NCI-H446 treated with DMSO at 0.1 percent for 48 hours (cell line): ENCODE data around the gene PPP1R1B.
A peak's percentile ranks its signal among the peaks of the same experiment; 100 is the strongest.

Experiments
- DNase-seq: peaks from one replicate; lab custom pipeline; 2025; lab: John Stamatoyannopoulos, UW

Gene PPP1R1B

DNA sequence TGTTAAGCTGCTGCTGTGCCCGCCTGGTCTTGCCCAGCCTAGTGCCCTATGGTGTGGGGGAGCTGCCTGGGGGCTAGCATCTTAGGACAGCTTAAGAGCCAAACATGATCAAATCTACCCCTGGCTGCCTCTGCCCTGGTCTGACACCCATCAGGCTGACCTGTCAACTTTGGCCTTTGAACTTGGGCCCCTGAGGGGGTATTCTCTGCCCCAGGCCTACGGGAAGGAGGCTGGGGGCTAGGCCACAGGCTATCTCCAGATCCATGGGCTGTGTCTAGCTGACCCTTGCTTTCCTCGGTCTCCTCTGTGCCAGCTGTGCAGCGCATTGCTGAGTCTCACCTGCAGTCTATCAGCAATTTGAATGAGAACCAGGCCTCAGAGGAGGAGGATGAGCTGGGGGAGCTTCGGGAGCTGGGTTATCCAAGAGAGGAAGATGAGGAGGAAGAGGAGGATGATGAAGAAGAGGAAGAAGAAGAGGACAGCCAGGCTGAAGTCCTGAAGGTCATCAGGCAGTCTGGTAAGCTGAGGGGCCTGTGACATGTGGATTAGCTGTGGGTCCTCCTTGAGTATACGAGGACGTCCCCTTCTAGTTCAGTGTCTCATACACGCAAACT is 6.9 kb downstream of the PPP1R1B start:
- no peak for DNase-seq

DNA sequence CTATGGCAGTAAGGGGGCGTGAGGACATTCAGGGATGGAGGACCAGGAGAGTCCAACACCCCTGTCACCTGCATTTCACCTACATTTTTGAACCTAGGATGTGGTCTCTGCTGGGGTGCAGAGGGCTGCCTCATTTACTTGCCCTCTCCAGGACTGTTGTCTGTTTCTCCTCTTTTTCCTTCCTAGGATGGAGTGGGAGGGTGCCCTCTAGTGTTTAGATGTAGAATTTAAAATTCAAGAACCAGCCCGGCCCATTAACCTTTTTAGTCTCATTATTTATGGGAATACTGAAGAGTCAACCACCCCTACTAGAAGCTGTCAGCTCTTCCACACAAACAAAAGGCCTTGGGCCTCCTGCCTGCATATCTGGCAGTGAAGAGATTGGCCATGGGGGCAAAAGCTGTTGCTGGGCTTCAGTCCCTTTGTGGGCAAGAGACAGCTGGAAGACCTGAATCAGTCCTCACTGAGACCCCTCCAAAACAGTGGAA is 7.7 kb downstream of the PPP1R1B start:
- no peak for DNase-seq

DNA sequence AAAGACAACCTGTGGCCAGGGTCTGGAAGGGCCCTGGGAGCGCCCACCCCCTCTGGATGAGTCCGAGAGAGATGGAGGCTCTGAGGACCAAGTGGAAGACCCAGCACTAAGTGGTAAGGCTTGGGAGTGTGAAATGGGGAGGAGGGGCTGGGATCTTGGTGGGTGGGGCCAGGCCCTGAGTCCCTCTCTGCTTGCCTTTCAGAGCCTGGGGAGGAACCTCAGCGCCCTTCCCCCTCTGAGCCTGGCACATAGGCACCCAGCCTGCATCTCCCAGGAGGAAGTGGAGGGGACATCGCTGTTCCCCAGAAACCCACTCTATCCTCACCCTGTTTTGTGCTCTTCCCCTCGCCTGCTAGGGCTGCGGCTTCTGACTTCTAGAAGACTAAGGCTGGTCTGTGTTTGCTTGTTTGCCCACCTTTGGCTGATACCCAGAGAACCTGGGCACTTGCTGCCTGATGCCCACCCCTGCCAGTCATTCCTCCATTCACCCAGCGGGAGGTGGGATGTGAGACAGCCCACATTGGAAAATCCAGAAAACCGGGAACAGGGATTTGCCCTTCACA is 8.9 kb downstream of the PPP1R1B start:
- DNase-seq, result no peak

DNA sequence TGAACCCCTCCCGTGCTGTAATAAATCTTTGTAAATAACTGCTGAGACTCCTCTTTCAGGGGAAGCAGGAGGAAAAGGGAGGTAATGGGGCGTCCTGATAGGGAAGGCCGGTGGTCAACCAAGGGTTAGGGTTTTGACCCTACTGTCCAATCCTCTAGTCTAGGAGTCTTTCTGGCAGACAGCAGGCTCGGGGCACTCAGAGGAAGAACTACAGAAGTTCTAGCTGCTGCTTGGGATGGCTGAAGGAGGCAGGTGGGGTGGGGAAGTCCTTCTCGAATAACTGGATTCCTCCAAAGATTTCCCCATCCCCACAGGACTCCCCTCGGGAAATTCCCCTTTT is 9.8 kb downstream of the PPP1R1B start:
- no peak for DNase-seq

DNA sequence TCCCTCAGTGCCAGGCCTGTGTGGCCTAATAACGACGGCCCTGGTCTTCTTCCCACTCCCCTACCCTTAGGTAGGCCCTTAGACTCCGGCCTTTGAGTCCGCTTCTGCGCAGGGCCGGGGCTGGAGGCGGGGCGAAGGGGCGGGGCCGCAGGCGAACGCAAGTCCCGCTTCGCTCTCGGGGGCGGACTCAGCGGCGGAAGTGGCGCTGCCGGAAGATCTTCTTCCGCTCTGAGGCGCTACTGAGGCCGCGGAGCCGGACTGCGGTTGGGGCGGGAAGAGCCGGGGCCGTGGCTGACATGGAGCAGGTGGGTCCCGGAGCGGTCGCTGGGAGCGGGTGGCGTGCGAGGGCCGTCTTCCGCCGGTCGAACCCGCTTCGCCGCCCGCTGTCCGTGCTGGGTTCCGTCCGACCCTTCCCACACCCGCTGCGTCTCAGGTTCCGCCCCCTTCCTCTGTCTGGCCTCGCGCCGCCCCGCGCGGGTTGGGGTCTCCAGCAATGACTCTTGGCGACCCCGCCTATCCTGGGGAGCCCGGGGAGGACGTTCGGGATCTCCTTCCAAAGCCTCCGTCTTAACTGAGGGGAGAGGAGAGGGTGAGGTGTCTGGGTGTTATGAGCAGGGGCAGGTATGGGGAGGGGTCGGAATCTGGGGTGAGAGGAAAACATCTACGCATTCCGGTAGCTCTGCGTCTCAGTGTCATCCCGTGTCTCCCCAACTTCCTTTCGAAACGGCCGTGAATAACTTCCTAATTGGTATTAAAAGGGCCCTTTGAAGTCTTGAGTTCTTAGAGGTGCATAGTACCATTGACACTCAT is 10.4 kb downstream of the PPP1R1B start, which contains the start of gene STARD3:
TSS of gene STARD3 (plus strand) at position 218 of the 810 bp plus-strand sequence. CDS start 16,388 bp downstream, outside the sequence.
- peak; percentile 32 for DNase-seq

DNA sequence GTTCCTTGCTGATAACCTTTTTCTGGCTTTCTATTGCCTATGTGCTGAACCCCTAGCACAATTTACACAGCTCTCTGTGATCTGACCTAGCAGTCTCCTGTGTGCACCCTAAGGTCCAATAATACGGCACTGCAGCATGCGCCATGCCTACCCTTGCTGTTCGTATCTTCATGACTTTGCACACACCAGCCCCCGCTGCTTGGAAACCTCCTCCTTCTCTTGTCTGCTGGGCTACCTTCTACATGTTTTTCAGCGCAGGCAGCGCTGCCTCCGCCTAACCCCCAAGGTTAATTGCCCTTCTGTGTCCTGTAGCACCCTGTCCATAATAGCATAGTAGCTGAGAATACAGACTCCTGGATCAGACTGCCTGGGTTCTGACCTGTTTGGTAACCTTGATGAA is 11.6 kb downstream of the PPP1R1B start:
- no peak for DNase-seq

DNA sequence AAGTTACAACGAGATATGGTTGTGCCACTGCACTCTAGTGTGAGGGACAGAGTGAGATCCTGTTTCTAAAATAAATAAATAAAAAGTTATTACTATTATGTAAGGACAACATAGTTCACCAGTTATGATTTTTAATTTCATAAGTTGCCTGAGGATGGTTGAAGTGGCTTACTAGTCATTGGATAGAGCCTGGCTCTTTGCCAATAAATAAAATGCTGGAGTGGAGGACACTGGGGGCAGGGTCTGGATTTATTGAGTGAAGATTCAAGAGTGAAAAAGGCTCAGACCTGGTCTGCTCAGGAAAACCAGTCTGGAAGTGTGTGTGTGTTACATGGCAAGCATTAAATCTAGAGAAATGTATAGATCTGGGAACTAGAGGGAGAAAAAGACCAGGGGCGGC is 12.3 kb downstream of the PPP1R1B start:
- no peak for DNase-seq

DNA sequence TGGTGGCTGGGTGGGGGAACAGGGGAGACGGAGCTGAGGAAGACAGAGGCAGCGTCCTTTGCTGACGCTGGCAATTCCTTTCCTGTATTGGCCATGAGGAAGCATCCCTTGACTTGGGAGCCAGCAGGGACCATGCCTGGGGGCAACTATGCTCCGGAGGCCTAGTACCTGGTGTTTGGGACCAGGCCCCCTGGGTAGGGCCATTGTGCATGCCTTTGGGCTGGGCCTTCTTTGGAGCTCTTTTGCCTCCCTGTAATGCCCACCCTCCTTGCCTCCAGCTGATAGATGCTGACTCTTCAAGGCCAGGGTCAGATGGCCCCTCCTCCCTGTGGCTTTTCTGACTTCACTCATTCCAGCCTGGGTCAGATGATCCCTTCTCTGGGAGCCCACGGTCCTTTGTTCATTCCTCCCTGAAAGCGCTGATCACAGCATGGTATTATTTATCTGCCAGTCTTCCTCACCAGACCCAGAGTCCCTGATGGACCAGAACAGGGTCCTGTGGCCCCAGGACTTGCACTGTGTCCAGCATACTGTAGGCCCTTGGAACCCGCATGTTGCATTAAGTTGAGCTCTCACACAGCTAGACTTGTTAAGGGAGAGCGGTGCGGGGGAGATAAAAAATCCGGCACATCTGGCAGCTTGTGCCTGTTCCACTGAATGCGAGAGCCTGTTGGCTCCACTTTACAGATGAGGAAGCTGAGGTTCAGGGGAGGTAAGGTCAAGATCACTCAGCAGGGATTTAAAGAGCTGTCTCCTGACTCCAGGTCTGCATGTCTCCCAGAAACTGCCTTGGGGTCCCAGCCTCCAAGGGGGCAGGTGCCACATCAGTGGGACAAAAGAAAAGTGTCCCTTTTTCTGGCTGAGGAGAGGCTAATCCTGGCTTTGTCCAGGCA is 13.1 kb downstream of the PPP1R1B start:
- no peak for DNase-seq

DNA sequence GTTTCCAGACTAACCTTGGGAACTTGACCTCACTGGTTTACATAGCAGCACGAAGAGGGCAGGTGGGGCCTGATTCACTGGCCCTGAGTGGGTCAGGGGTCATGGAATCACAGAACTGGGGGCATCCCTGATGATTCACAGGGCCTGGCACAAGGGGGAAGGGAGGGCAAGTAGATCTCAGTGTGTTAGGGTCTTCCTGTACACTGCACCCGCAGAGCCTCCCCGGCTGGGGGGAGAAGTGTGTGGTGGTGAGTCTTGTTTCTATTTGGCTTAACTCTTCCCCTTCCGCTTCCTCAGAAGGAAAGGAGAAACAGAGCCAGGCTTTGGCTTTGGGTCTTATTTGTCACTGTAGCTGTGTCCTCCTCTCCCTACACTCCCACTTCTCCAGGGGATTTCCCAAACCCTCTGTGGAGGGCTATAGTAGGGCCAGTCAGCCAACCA is 13.9 kb downstream of the PPP1R1B start:
- DNase-seq, result no peak

DNA sequence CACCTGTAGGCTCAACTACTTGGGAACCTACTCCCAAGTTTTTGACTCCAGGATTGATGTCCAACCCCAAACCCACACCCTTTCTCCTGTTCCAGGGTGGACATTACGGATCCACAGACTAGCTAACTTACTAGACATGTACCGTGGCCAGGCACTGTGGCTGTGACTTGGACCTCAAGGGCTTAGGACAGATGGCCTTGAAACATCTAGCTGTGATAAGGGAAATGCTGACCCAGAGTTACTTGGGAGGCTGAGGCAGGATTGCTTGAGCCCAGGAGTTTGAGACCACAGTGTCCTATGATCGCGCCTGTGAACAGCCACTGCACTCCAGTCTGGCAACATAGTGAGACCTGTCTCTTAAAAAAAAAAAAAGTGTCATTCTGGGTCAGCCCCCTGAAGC is 14.3 kb downstream of the PPP1R1B start:
- DNase-seq, result no peak

DNA sequence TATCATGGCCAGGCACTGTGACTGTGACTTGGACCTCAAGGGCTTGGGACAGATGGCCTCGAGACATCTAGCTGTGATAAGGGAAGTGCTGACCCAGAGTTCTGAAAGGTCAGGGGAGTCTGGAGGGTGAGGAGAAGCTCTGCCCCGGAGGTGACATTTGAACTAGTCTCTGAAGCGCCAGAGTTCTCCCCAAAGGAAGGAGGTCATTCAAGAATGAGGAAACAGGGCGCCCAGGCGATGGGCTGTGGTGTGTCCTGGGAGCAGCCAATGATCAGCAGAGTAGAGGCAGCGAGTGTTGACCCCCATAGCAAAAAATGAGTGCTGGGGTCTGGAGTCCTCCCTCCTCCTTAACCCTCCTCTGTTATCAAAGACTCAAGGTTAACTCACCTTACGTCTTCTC is 15.1 kb downstream of the PPP1R1B start:
- DNase-seq, result no peak

DNA sequence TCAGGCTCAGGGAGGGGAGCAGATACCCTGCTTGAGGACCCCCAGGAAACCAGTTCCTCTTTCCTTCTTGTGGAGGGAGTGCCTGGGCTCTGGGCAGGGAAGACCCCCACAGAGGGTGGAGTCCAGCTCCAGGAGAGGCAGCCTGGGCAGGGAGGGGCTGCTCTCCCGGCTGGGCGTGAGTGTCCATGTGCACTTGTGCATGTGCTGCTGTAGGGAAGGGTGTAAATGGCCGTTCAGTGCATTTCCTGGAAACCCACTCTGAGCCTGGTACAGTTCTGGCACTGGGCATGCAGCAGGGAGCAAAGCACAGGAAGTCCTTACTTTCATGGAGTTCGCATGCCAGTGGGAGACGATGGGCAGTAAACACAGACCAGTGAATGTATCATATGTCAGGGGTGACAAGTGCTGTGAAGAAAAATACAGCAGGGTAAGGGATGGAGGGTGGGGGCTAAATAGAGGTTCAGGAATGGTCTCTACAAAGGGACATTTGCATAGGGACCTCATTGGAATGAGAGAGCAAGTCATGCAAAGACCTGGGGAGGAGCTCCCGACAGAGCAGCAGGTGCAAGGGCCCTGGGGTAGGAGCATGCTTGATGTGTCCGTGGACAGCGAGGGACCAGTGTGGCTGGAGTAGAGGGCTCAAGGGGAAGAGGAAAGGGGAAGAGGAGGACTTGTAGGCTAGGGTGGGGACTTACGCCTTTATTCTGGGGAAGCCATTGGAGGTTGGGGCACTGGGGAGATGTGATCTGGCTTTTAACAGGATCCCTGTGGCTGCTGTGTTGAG is 15.7 kb downstream of the PPP1R1B start:
- DNase-seq, result no peak

DNA sequence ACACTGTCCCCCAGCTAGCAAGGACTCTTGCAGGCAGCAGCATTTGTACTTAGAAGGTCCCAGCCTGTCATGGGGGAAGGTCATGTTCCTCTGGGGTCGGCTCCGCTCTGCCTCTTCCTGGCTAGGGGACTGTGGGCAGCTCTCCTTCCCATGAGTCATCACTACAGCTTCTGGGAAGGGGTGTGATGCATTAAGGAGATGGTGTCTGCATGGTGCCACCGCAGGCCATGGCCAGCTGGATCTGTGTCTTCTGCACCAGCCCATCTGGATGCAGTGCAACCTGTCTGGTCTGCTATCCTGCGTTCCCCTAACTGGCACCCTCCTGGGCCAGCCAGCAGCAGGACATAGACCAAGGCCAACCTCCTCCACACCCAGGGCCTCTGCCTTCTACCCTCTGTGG is 16.5 kb downstream of the PPP1R1B start:
- no peak for DNase-seq

DNA sequence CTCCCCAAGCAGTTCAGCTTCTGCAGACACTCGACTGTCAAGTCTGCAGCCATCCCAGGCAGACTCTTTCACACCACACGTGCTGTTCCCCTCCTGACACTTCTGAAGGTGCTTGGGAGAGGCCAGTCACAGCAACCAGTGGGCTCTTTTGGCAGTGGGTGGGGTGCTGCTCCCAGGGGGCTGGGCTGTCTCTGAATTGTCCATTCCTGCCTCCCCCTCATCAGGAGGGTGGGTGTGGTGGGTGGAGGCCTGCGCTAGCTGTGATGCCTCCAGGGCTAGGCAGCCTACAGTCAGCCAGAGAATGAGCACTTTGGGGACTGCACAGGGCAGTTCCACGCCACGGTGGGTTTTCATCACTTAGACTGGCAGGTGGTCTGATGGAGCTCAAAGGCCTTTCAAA is 20.5 kb downstream of the PPP1R1B start:
- DNase-seq, result no peak

DNA sequence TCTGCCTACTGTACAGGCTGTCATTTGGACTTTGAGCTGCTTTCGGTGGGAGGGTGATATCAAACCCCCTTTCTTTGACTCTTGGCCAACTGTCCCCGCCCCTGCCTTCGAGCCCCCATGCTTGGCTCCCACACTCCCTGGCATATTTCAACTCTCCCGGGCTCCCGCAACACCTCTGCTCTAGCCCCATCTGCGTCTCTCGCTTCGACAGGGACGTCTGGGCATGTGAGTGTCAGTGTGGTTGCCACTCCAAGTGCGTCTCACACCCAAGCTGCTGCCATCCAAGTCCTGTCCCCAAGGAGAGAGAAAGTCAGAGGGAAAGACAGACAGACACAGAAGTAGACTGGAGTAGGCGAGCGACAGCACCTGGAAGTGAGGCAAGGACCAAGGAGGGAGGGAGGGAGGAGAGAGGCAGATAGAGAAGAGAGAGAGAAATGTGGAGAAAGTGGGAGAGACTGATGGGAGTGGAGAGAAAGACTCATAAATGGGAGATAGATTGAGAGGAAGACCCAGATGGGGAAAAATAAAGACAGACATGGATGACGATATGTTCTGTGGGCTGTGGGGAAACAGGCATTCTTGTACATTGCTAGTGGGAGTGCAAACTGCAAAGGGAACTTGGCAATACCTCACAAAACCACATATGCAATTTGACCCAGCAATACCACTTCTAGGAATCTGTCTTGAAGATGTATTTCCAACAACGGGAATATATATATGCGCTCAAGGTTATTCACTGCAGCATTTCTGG is 22.0 kb downstream of the PPP1R1B start:
- DNase-seq, result no peak

DNA sequence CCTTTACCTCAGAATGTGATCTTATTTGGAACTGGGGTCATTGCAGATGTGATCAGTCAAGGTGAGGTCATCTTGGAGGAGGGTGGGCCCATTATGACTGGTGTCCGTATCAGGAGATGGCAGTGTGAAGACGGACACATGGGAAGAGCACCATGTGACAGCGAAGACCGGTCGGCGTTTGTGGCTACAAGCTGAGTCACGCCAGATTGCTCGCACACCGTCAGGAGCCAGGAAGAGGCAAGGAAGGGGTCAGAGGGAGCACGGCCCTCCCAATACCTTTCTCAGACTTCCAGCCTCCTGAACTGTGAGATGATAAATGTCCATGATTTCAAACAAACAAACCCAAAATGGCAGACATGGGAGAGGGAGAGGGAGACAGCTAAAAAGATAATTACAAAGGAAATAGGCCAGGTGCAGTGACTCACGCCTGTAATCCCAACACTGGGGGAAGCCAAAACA is 23.4 kb downstream of the PPP1R1B start:
- DNase-seq, result no peak

DNA sequence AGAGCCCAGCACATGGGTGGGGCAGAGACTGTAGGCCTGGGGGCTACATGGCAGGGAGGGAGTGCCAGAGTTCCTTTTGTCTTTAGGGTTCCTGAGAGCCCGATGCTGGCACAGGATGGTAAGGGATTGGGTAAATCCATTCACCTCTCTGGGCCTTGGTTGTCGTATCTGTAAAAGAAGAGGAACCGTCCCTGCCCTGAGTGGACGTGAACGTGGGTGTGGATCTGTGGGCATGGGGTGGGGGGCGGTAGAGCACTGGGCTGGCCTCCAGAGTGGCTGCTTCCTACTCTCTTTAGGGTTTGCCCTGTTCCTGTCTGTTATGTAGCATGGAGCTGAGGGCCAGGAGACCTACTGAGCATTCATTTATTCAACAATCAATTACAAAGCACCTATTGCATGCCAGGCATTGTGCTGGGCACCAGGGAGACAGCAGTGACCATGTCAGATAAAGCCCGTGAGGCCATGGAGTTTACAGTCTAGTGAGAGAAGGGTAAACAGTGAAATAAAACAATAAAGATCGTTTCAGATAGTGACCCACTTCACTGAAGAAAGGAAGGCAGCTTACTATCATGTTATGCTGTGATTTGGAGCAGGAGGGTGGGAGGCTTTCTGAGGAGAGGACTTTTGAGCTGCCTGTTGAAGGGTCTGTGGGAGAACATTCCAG is 25.3 kb downstream of the PPP1R1B start:
- no peak for DNase-seq

DNA sequence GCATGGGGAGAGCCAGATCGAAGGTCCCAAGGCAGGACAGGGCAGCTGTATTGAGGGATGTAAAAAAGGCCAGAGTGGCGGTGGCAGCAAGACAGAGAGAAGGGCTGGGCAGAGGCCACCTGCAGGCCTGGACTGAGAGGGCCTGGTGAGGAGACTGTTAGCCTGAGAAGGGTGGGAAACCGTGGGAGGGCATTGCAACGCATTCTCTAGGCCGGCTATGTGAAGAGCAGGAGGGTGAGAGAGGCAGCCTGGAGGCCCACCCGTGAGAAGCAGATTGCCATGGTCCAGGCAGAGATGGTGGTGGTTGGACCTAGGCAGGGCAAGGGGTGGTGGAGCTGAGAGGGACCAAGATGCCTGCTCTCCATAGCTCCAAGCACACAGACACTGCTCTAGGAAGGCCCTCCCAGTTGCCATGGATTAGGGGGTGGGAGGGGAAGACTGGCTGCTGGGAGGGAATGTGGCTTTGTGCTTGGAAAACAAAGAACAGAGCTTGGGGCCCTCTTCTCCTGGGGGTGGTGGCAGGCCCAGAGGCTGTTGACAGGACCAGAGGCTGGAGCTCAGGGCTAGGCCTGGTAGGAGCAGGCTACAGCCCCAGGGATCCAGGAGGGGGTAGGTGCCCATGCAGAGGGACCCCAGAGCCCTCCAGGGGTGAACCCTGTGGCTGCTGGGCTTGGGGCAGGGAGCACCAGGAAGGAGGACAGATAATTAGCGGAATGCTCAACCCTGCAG is 26.0 kb downstream of the PPP1R1B start:
- no peak for DNase-seq

DNA sequence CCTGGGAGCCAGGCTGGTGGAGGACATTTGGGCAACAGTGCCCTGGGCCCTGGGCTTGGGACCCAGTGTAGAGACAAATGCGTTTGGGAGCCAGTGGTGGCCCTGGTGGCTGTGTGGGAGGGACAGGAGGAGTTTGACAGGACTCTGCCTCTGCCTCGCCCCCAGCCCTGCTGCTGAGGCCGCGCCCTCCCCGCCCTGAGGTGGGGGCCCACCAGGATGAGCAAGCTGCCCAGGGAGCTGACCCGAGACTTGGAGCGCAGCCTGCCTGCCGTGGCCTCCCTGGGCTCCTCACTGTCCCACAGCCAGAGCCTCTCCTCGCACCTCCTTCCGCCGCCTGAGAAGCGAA is 26.5 kb downstream of the PPP1R1B start:
- DNase-seq, result no peak
